GM18502 (cell line): ENCODE measurements around the gene CTRL.
A peak's percentile ranks its signal among the peaks of the same experiment; 100 is the strongest.
"Not testable (repeated sequence)": the region's sequence is repeated elsewhere in the genome, so short reads cannot be mapped to it uniquely, and the experiment has no call there.

Source experiments
- ATAC-seq: cut with Tn5 transposase; IDR thresholded peaks from one replicate; pipeline ENCODE4 v1.9.1; 2021; ENCODE audit warnings: mild to moderate bottlenecking; ENCODE audit not compliant: unreplicated experiment, poor library complexity

The CTRL gene

GRCh38 chr16:67931712-67932461, at the start of gene CTRL:
Gene CTRL, minus strand, starts transcription at chr16:67931862. Its CDS starts 10 bp downstream, at chr16:67931852.
- ATAC-seq = no peak

GRCh38 chr16:67979955-67980678, 48.5 kb upstream of the CTRL start, which contains the start of gene DPEP3:
Gene DPEP3, minus strand, starts transcription at chr16:67980499. Its CDS starts 119 bp downstream, at chr16:67980380.
- no peak for ATAC-seq

- ATAC-seq = no peak
Observed at GRCh38 chr16:67977469-67978227, 46.0 kb upstream of the CTRL start.

GRCh38 chr16:67977005-67977404, 45.3 kb upstream of the CTRL start:
- ATAC-seq = no peak

- ATAC-seq = no peak
Observed at GRCh38 chr16:67976205-67976604, 44.5 kb upstream of the CTRL start.

GRCh38 chr16:67975321-67976105, 43.9 kb upstream of the CTRL start:
- ATAC-seq = no peak

GRCh38 chr16:67972285-67972684, 40.6 kb upstream of the CTRL start:
- not testable (repeated sequence) for ATAC-seq

- no peak for ATAC-seq
Observed at GRCh38 chr16:67971111-67971510, 39.4 kb upstream of the CTRL start.

- ATAC-seq = no peak
Observed at GRCh38 chr16:67969254-67970039, 37.8 kb upstream of the CTRL start.

- peak; percentile 79 for ATAC-seq
Observed at GRCh38 chr16:67968400-67969253, 37.0 kb upstream of the CTRL start, which contains the start of gene SLC12A4. Gene SLC12A4, minus strand, starts transcription at chr16:67968637. Its CDS starts 84 bp downstream, at chr16:67968553.

- peak; percentile 16 for ATAC-seq
Observed at GRCh38 chr16:67967958-67968399, 36.3 kb upstream of the CTRL start.

- ATAC-seq = peak; percentile 11
Observed at GRCh38 chr16:67967183-67967957, 35.7 kb upstream of the CTRL start.

GRCh38 chr16:67966549-67967182, 35.0 kb upstream of the CTRL start:
- no peak for ATAC-seq

- no peak for ATAC-seq
Observed at GRCh38 chr16:67965668-67966548, 34.2 kb upstream of the CTRL start.

- ATAC-seq = no peak
Observed at GRCh38 chr16:67964477-67965131, 32.9 kb upstream of the CTRL start.
